PC-9 (cell line): ENCODE results near the gene ITIH4. TPM values are rescaled to one million over a fixed set of nuclear protein-coding genes. Genes with fewer than 3 reads are reported as not detected.

ENCODE experiments used
- BruUV-seq: library from RNA; stranded (reverse); fragments of 400-500 nt; replicated peaks from 2 replicates; lab custom pipeline; 2021; lab: Mats Ljungman, UMichigan
- CTCF ChIA-PET: fragments of 300-600 bp; sonication (Branson Sonifier 250); formaldehyde crosslinking; loops from one replicate; lab custom pipeline; 2022; ENCODE audit warnings: antibody characterized with exemption; lab: Charles Lee
- POLR2A ChIA-PET: fragments of 300-600 bp; sonication (Branson Sonifier 250); formaldehyde crosslinking; loops from one replicate; lab custom pipeline; 2022; ENCODE audit warnings: antibody characterized with exemption; ENCODE audit not compliant: unreplicated experiment; lab: Charles Lee
- DNase-seq, 2 experiments: peaks; one replicate each; pipeline versions ENCODE4 v3.0.0 to v3.0.0-alpha.2; 2015 to 2022; ENCODE audit warnings: mixed read lengths in 1 of 2
- H2AFZ ChIP-seq: fragments of 200-600 bp; sonication (generic); 2 replicates; pipeline ENCODE4 v1.8.1; 2017; ENCODE audit warnings: antibody characterized with exemption
- H3F3A ChIP-seq: fragments of 200-600 bp; sonication (generic); 2 replicates; pipeline ENCODE4 v1.8.1; 2017; ENCODE audit warnings: antibody characterized with exemption, mild to moderate bottlenecking, low read depth; ENCODE audit not compliant: insufficient read depth
- H3K27ac ChIP-seq: fragments of 200-600 bp; sonication (generic); 2 replicates; pipeline ENCODE4 v1.6.1; 2016; ENCODE audit warnings: mixed run types
- H3K27me3 ChIP-seq: fragments of 200-600 bp; sonication (generic); 2 replicates; pipeline ENCODE4 v1.6.1; 2016; ENCODE audit warnings: low read depth, mixed run types; ENCODE audit not compliant: insufficient read depth
- H3K36me3 ChIP-seq: fragments of 200-600 bp; sonication (generic); 2 replicates; pipeline ENCODE4 v1.6.1; 2016; ENCODE audit warnings: low read depth, mixed run types
- H3K4me1 ChIP-seq: fragments of 200-600 bp; sonication (generic); replicated peaks from 2 replicates; pipeline ENCODE4 v1.6.1; 2016; ENCODE audit warnings: mixed run types; ENCODE audit not compliant: insufficient read depth
- H3K4me2 ChIP-seq: fragments of 200-600 bp; sonication (generic); 2 replicates; pipeline ENCODE4 v1.6.1; 2017; ENCODE audit warnings: mixed run types
- H3K4me3 ChIP-seq: fragments of 200-600 bp; sonication (generic); 2 replicates; pipeline ENCODE4 v1.6.1; 2016; ENCODE audit warnings: mixed run types
- H3K79me2 ChIP-seq: fragments of 200-600 bp; sonication (generic); 2 replicates; pipeline ENCODE4 v1.6.1; 2017; ENCODE audit warnings: low read depth, mixed run types
- H3K9me2 ChIP-seq: fragments of 200-600 bp; sonication (generic); 2 replicates; pipeline ENCODE4 v1.8.1; 2017; ENCODE audit warnings: mild to moderate bottlenecking; ENCODE audit not compliant: insufficient read depth
- H3K9me3 ChIP-seq: fragments of 200-600 bp; sonication (generic); 2 replicates; pipeline ENCODE4 v1.8.1; 2016; ENCODE audit warnings: low read depth; ENCODE audit not compliant: insufficient read depth
- H4K20me1 ChIP-seq: fragments of 200-600 bp; sonication (generic); 2 replicates; pipeline ENCODE4 v1.8.1; 2017; ENCODE audit not compliant: insufficient read depth
- EZH2 ChIP-seq: fragments of 200-600 bp; sonication (generic); IDR thresholded peaks from 2 replicates; pipeline ENCODE4 v1.8.0; 2017; ENCODE audit warnings: antibody characterized with exemption, low read depth
- intact Hi-C: fragments of 100-400 bp; cut with micrococcal nuclease; formaldehyde crosslinking; loops from one replicate; pipeline ENCODE4 v1.10.0; 2022; ENCODE audit not compliant: unreplicated experiment
- total RNA-seq: library from RNA; stranded (reverse); gene quantifications from 2 replicates; pipeline ENCODE4 v1.2.3, GENCODE V29; 2021
- TF ChIP-seq, protein P1 (sequence below): fragments of 200-600 bp; sonication (generic); conservative IDR thresholded peaks from 2 replicates; pipeline ENCODE4 v1.6.1; 2017; ENCODE audit warnings: mixed run types, antibody characterized with exemption, mild to moderate bottlenecking, moderate library complexity

The ITIH4 gene
- total RNA-seq, 1 experiment from 2014 or later, result 2.5 TPM

DNA sequence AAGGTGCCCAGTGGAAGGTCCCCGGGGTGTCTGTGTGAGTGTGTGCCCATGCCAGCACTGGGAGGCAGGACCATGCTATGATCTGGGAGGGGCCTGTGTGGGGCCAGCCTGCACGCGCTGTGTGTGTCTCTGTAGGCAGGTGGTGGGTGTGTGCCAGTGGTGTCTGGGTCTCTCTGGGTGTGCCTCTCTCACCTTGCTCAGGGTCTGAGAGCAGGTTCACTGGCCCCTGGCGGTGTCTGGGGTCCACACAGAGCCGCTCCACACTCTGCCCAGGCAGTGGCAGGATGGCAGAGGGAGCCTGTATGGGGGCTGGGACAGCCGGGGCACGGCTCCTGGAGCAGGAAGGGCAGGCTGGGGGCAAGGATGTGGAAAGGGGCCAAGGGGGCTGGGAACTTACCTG is 12.6 kb downstream of the ITIH4 start:
- Histone ChIP-seq H3K4me1 (no peaks in the 10 kb centered on the region), H3K9me3 (no peaks in the 10 kb centered on the region), H3F3A (no peaks in the 10 kb centered on the region), H3K27me3 (no peaks in the 10 kb centered on the region), H2AFZ (no peak overlapping the region), H3K4me3 (no peak overlapping the region), H3K9me2 (no peaks in the 10 kb centered on the region), H3K79me2 (no peaks in the 10 kb centered on the region), H3K4me2 (no peak overlapping the region), H3K27ac (no peak overlapping the region), H3K36me3 (no peaks in the 10 kb centered on the region), H4K20me1 (no peaks in the 10 kb centered on the region)
- ChIA-PET CTCF (no interaction called here), POLR2A (no interaction called here)
- no TSS peak for BruUV-seq
- TF ChIP-seq, protein P1, sequence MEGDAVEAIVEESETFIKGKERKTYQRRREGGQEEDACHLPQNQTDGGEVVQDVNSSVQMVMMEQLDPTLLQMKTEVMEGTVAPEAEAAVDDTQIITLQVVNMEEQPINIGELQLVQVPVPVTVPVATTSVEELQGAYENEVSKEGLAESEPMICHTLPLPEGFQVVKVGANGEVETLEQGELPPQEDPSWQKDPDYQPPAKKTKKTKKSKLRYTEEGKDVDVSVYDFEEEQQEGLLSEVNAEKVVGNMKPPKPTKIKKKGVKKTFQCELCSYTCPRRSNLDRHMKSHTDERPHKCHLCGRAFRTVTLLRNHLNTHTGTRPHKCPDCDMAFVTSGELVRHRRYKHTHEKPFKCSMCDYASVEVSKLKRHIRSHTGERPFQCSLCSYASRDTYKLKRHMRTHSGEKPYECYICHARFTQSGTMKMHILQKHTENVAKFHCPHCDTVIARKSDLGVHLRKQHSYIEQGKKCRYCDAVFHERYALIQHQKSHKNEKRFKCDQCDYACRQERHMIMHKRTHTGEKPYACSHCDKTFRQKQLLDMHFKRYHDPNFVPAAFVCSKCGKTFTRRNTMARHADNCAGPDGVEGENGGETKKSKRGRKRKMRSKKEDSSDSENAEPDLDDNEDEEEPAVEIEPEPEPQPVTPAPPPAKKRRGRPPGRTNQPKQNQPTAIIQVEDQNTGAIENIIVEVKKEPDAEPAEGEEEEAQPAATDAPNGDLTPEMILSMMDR, result no peak
- TF ChIP-seq EZH2, result no peak
- intact Hi-C loops, result no loop called here
- DNase-seq, result no peak

GRCh38 chr3:52817221-52817620 is 13.3 kb downstream of the ITIH4 start:
- no TSS peak for BruUV-seq
- Histone ChIP-seq H3K27ac (no peak overlapping the region), H3K27me3 (no peaks in the 10 kb centered on the region), H3K9me3 (no peaks in the 10 kb centered on the region), H3K36me3 (no peaks in the 10 kb centered on the region), H3F3A (no peaks in the 10 kb centered on the region), H3K9me2 (no peaks in the 10 kb centered on the region), H3K79me2 (no peaks in the 10 kb centered on the region), H3K4me3 (no peak overlapping the region), H2AFZ (no peak overlapping the region), H3K4me2 (no peak overlapping the region), H4K20me1 (no peaks in the 10 kb centered on the region), H3K4me1 (no peaks in the 10 kb centered on the region)
- ChIA-PET CTCF (no interaction called here), POLR2A (no interaction called here)
- TF ChIP-seq EZH2, result no peak
- TF ChIP-seq, protein P1, result no peak
- intact Hi-C loops, result no loop called here
- no peak for DNase-seq

DNA sequence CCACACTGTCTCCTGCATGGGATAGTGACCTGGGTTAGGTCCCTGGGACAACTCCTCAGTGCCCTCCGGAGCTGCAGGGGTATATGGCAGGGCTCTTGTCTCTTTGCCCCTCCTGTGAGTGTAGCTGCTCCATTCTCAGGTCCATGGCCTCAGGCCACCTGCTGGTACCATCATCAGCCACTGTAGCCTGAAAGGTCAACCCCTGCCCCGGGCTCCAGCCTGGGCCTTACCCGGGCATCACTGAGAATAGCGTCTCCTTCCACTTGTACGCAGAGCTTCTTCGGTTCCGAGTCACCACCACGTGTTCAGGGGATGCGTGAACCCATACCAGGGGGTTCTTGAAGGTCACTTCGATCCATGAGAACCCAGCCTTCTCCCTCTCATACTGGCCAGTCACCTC is 13.8 kb downstream of the ITIH4 start:
- Histone ChIP-seq H3K79me2 (no peaks in the 10 kb centered on the region), H3K36me3 (no peaks in the 10 kb centered on the region), H3F3A (no peaks in the 10 kb centered on the region), H3K4me3 (no peak overlapping the region), H3K9me2 (no peaks in the 10 kb centered on the region), H3K27ac (no peak overlapping the region), H3K27me3 (no peaks in the 10 kb centered on the region), H4K20me1 (no peaks in the 10 kb centered on the region), H3K4me1 (no peaks in the 10 kb centered on the region), H3K9me3 (no peaks in the 10 kb centered on the region), H3K4me2 (no peak overlapping the region), H2AFZ (no peak overlapping the region)
- ChIA-PET CTCF (no interaction called here), POLR2A (no interaction called here)
- no peak for DNase-seq
- intact Hi-C loops, result no loop called here
- no peak for TF ChIP-seq EZH2
- TF ChIP-seq, protein P1, result no peak
- BruUV-seq, result no TSS peak
